OCI-LY3 (cell line): ENCODE results near the gene KCNJ9.

Experiments
- EZH2phosphoT487 ChIP-seq: fragments of 200-600 bp; shearing (Covaris generic); IDR thresholded peaks from 2 replicates; pipeline ENCODE4 v1.6.1; 2018; ENCODE audit warnings: antibody characterized with exemption, mixed run types, low read depth
- TF ChIP-seq, protein P1 (sequence below): fragments of 200-600, 300-600 bp; sonication (generic); IDR thresholded peaks from 2 replicates; pipeline ENCODE4 v1.5.1; 2014; ENCODE audit warnings: antibody characterized with exemption, low read length, low read depth

- TF ChIP-seq, protein P1, sequence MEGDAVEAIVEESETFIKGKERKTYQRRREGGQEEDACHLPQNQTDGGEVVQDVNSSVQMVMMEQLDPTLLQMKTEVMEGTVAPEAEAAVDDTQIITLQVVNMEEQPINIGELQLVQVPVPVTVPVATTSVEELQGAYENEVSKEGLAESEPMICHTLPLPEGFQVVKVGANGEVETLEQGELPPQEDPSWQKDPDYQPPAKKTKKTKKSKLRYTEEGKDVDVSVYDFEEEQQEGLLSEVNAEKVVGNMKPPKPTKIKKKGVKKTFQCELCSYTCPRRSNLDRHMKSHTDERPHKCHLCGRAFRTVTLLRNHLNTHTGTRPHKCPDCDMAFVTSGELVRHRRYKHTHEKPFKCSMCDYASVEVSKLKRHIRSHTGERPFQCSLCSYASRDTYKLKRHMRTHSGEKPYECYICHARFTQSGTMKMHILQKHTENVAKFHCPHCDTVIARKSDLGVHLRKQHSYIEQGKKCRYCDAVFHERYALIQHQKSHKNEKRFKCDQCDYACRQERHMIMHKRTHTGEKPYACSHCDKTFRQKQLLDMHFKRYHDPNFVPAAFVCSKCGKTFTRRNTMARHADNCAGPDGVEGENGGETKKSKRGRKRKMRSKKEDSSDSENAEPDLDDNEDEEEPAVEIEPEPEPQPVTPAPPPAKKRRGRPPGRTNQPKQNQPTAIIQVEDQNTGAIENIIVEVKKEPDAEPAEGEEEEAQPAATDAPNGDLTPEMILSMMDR, result no peak
- TF ChIP-seq EZH2phosphoT487, result no peak
These were observed 42.4 kb downstream of the KCNJ9 start for GRCh38 chr1:160123726-160124125.
